Neutrophil (primary cell): Measurements from ENCODE around the gene FAAP100.
A peak's percentile ranks its signal among the peaks of the same experiment; 100 is the strongest.

ENCODE experiments used
- H3K27ac ChIP-seq: fragments of 200-600 bp; sonication (generic); 2 replicates; pipeline ENCODE4 v1.5.1; 2016; ENCODE audit warnings: mild to moderate bottlenecking, moderate library complexity
- H3K27me3 ChIP-seq: fragments of 200-600 bp; sonication (generic); 2 replicates; pipeline ENCODE4 v1.6.0; 2016; ENCODE audit warnings: mild to moderate bottlenecking
- H3K36me3 ChIP-seq: fragments of 200-600 bp; sonication (generic); 2 replicates; pipeline ENCODE4 v1.5.1; 2017
- H3K4me1 ChIP-seq, 2 experiments: fragments of 200-600 bp in 1 of 2; sonication (generic) in 1 of 2; 1 replicate in 1 of 2; 2 replicates in 1 of 2; pipeline versions ENCODE4 v1.5.1 to v1.6.1; 2013 to 2016; ENCODE audit warnings: low read depth in 1 of 2, low read length in 1 of 2, mild to moderate bottlenecking in 1 of 2, moderate library complexity in 1 of 2; ENCODE audit not compliant: control insufficient read depth in 1 of 2, insufficient read depth in 1 of 2
- H3K4me3 ChIP-seq, 2 experiments: fragments of 200-600 bp in 1 of 2; sonication (generic) in 1 of 2; 1 replicate in 1 of 2; 2 replicates in 1 of 2; pipeline ENCODE4 v1.5.1; 2013 to 2016; ENCODE audit warnings: low read depth in 1 of 2, low read length in 1 of 2, mild to moderate bottlenecking in 1 of 2, moderate library complexity in 1 of 2
- H3K9me3 ChIP-seq: fragments of 200-600 bp; sonication (generic); 2 replicates; pipeline ENCODE4 v1.5.1; 2016
- TF ChIP-seq, protein P1 (sequence below): fragments of 200-600 bp; sonication (generic); IDR thresholded peaks from 2 replicates; pipeline ENCODE4 v1.5.1; 2016; ENCODE audit warnings: antibody characterized with exemption

FAAP100 gene

DNA sequence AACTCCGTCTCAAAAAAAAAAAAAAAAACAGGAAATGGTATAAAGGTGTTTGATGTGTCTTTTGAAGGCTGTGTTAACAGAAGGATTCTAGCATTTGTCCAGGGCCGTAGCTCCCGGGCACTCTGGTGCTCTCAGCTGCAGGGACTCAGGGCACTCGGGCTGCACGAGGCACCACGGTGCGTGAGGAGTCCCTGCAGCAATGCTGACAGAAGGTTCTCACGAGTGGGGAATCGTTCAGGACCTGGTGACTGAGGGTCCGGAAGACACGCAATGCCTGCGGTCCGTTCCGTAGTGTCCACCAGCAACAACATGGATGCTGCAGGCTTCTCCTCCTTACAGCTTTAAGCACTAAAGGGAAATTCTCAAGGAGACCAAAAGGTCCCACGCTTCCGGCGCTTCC lies 12.6 kb upstream of the FAAP100 start:
- no peaks in the 10 kb centered on the region for H3K27me3 ChIP-seq
- no peaks in the 10 kb centered on the region for H3K9me3 ChIP-seq
- H3K36me3 ChIP-seq = peaks cover 71% of the 10 kb centered on the region
- no peak overlapping the region for H3K4me3 ChIP-seq
- peaks cover 25 to 28% of the 10 kb centered on the region in 2 experiments for H3K4me1 ChIP-seq
- no peak overlapping the region for H3K27ac ChIP-seq
- TF ChIP-seq, protein P1, sequence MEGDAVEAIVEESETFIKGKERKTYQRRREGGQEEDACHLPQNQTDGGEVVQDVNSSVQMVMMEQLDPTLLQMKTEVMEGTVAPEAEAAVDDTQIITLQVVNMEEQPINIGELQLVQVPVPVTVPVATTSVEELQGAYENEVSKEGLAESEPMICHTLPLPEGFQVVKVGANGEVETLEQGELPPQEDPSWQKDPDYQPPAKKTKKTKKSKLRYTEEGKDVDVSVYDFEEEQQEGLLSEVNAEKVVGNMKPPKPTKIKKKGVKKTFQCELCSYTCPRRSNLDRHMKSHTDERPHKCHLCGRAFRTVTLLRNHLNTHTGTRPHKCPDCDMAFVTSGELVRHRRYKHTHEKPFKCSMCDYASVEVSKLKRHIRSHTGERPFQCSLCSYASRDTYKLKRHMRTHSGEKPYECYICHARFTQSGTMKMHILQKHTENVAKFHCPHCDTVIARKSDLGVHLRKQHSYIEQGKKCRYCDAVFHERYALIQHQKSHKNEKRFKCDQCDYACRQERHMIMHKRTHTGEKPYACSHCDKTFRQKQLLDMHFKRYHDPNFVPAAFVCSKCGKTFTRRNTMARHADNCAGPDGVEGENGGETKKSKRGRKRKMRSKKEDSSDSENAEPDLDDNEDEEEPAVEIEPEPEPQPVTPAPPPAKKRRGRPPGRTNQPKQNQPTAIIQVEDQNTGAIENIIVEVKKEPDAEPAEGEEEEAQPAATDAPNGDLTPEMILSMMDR = no peak

DNA sequence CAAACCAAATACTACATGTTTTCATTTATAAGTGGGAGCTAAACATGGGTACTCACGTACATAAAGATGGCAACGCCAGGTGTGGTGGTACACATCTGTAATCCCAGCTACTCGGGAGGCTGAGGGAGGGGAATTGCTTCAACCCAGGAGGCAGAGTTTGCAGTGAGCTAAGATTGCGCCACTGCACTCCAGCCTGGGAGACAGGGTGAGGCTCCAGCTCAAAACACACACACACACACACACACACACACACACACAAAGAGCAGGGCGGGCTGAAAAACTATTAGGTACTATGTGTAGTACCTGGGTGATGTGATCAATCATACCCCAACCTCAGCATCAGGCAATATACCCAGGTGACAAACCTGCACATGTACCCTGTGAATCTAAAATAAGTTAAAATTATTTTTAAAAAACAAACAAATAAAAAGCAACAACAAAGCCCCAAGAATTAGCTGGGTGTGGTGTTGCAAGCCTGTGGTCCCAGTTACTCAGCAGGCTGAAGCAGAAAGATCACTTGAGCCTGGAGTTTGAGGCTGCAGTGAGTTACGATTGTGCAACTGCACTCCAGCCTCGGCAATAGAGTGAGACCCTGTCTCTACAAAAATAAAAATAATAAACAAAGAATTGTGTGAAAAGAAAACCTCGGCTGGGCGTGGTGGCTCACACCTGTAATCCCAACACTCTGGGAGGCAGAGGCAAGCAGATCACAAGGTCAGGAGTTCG lies 11.9 kb upstream of the FAAP100 start:
- peaks cover 68% of the 10 kb centered on the region for H3K36me3 ChIP-seq
- peaks cover 28% of the 10 kb centered on the region in 2 experiments for H3K4me1 ChIP-seq
- H3K27ac ChIP-seq = peak overlapping the region; percentile 35

DNA sequence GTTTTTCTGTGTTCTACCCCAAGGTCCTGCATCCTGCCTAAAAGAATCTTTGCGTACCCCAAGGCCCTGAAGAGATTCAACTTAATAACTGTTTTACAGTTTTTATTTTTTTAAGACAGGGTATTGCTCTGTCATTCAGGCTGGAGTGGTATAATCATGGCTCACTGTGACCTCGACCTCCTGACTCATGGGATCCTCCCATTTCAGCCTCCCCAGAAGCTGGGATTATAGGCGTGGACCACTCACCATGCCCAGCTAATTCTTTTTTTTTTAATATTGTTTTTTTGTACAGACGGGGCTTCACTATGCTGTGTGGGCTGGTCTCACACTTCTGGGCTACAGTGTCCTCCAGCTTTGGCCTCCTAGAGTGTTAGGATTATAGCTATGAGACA lies 9.3 kb upstream of the FAAP100 start:
- no peaks in the 10 kb centered on the region for H3K9me3 ChIP-seq
- H3K4me1 ChIP-seq = peaks cover 28% of the 10 kb centered on the region in 2 experiments
- H3K27ac ChIP-seq = peak overlapping the region; percentile 80
- TF ChIP-seq, protein P1 = no peak
- H3K36me3 ChIP-seq = peaks cover 68% of the 10 kb centered on the region
- H3K4me3 ChIP-seq = no peak overlapping the region
- H3K27me3 ChIP-seq = no peaks in the 10 kb centered on the region

More for the DNA sequence above, 11.9 kb upstream of the FAAP100 start:
- no peaks in the 10 kb centered on the region for H3K9me3 ChIP-seq
- H3K4me3 ChIP-seq = no peak overlapping the region
- H3K27me3 ChIP-seq = no peaks in the 10 kb centered on the region
- TF ChIP-seq, protein P1 = no peak

DNA sequence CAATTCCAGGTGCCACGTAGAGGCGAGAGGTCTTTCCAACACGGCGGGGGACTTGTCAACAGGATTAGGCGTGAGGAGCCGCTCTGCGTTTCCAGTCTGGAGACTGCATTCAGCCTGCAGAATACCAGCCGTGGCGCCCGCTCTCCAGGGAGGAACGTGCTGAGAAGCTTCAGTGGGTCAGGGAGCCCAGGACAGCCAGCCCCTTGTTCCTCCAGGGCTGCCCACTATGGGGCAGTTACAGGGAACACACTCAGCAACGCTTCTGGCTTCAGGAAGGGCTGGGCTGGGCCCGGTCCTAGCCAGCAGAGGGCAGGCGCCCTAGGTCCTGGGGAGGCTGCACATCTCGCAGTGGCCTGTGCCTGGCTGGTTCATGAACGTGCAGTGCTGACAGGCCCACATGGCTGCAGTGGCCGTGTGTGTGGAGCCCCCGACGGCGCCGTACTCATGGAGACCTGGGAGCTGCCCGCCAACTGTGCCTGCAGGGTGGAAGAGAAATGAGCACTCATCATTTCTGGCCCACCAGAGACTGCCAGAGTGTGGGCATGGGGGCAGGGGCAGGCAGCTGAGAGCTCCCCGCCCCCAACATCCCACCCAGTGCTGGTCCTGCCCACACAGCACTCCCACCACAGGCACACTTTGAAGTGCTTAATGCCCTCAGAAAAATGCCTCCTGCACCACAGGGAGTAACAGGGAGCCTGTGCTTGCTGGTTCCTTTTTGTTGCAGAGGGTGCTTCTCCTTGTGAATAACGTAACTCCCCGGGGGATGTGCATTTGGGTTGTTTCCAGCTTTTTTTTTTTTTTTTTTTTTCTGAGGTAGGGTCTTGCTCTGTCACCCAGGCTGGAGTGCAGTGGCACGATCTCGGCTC lies 7.0 kb upstream of the FAAP100 start:
- Histone ChIP-seq H3K4me1 (peaks cover 26 to 27% of the 10 kb centered on the region in 2 experiments), H3K27ac (no peak overlapping the region), H3K27me3 (no peaks in the 10 kb centered on the region), H3K4me3 (no peak overlapping the region), H3K9me3 (no peaks in the 10 kb centered on the region), H3K36me3 (peaks cover 49% of the 10 kb centered on the region)
- TF ChIP-seq, protein P1 = no peak

DNA sequence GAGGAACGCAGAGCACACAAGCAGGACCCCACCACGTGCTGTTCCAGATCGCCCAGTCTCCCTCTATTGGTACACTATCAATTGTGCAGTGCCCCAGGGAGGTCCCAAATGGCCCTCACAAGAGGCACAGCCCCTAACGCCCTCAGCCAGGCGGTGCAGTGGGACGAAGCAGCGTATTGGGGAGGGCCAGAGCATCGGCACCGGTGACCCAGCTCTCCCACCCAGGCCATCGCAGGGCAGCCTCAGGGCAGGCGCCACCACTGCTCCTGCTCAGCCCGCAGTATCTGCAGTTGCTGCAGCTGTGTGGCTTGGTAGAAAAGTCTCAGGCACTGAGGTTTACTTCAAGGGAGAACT lies 5.9 kb upstream of the FAAP100 start:
- no peaks in the 10 kb centered on the region for H3K27me3 ChIP-seq
- no peak overlapping the region for H3K27ac ChIP-seq
- H3K36me3 ChIP-seq = peaks cover 43% of the 10 kb centered on the region
- TF ChIP-seq, protein P1 = no peak
- H3K9me3 ChIP-seq = no peaks in the 10 kb centered on the region
- H3K4me1 ChIP-seq = peaks cover 30 to 32% of the 10 kb centered on the region in 2 experiments
- H3K4me3 ChIP-seq = no peak overlapping the region
